AG04450 (cell line): ENCODE measurements around the gene FHIT. TPM values are rescaled to one million over a fixed set of nuclear protein-coding genes. Genes with fewer than 3 reads are reported as not detected.

Experiments used
- CTCF ChIA-PET: fragments of 300-600, 350-600 bp; formaldehyde crosslinking; extraction: SDS; loops from one replicate; lab custom pipeline; 2022; ENCODE audit warnings: antibody characterized with exemption, inconsistent platforms; lab: Charles Lee
- POLR2A ChIA-PET: fragments of 350-600 bp; formaldehyde crosslinking; extraction: SDS; loops from one replicate; lab custom pipeline; 2021; ENCODE audit warnings: antibody characterized with exemption, inconsistent platforms; lab: Yijun Ruan, JAX
- DNase-seq: peaks from one replicate; pipeline ENCODE4 v3.0.0-alpha.2; 2011; ENCODE audit warnings: low read depth, low spot score
- H3K27ac ChIP-seq: one replicate; pipeline ENCODE4 v1.5.1; 2012; ENCODE audit warnings: low read depth, low read length, control low read depth
- H3K27me3 ChIP-seq: one replicate; pipeline ENCODE4 v1.6.0; 2012; ENCODE audit warnings: low read length; ENCODE audit not compliant: control insufficient read depth, insufficient read depth
- H3K4me3 ChIP-seq: 2 replicates; pipeline ENCODE4 v1.5.1; 2011; ENCODE audit warnings: mild to moderate bottlenecking, low read depth, low read length, control low read depth
- H3K9me3 ChIP-seq: 2 replicates; pipeline ENCODE4 v1.5.1; 2012; ENCODE audit warnings: low read length; ENCODE audit not compliant: control insufficient read depth, insufficient read depth
- polyA plus RNA-seq: library from polyadenylated mRNA; depleted of rRNA; stranded (reverse); fragments of >200 nt; gene quantifications from 2 replicates; pipeline ENCODE4 v1.2.3, GENCODE V29; 2011
- TF ChIP-seq, protein P1 (sequence below): IDR thresholded peaks from 2 replicates; pipeline ENCODE4 v1.5.1; 2011; ENCODE audit warnings: low read depth, low read length, control low read depth, inconsistent platforms

Gene FHIT
- polyA plus RNA-seq, 1 experiment = 0.17 TPM

DNA sequence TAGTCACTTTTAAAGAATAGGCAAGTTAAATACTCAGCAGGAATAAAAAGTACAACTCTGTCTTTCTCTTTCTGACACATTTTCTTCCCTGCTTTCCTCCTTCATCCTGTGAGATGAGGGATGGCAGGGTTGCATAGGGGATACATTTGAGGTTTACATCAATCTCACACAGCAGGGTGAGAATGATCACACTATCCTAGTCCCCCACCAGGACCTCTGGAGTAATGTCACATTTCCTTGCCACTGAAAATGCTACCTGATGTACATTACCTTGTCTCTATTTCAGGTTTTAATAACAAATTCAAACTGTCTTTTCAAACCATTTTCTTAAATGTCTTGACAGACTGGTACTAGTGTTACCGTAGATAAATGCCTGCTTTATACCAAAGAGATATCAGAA, 816.9 kb downstream of the FHIT start:
- H3K9me3 ChIP-seq = no peaks in the 10 kb centered on the region
- TF ChIP-seq, protein P1, sequence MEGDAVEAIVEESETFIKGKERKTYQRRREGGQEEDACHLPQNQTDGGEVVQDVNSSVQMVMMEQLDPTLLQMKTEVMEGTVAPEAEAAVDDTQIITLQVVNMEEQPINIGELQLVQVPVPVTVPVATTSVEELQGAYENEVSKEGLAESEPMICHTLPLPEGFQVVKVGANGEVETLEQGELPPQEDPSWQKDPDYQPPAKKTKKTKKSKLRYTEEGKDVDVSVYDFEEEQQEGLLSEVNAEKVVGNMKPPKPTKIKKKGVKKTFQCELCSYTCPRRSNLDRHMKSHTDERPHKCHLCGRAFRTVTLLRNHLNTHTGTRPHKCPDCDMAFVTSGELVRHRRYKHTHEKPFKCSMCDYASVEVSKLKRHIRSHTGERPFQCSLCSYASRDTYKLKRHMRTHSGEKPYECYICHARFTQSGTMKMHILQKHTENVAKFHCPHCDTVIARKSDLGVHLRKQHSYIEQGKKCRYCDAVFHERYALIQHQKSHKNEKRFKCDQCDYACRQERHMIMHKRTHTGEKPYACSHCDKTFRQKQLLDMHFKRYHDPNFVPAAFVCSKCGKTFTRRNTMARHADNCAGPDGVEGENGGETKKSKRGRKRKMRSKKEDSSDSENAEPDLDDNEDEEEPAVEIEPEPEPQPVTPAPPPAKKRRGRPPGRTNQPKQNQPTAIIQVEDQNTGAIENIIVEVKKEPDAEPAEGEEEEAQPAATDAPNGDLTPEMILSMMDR = no peak
- no peaks in the 10 kb centered on the region for H3K27me3 ChIP-seq
- H3K4me3 ChIP-seq = no peak overlapping the region
- no peak overlapping the region for H3K27ac ChIP-seq
- POLR2A ChIA-PET = no interaction called here
- CTCF ChIA-PET = no interaction called here
- no peak for DNase-seq

DNA sequence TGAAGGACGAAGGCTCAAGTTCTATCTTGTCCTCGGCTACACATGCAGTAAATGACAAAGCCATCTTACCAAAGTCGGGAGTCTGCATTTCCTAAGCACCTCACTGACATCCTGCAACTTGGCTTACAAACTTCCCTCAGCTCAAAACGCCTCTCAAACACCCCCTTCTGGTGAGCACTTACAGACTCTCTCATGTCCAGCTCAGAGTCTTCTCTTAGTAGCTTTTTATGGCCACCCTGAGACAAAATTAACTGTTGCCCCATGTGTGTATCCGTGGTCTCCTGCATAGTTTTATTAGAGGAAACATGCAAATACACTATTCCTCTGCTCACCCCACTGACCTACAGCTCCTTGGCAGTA, 819.7 kb downstream of the FHIT start:
- TF ChIP-seq, protein P1 = peak; percentile 61
- no peaks in the 10 kb centered on the region for H3K27me3 ChIP-seq
- H3K27ac ChIP-seq = no peak overlapping the region
- CTCF ChIA-PET = interaction anchor here (0.9 to 1.6 kb wide), 5 partner anchors 10 to 1437 kb away, joined by 3 to 5 read pairs (median 4); no protein-coding TSS in a partner anchor
- no peak overlapping the region for H3K4me3 ChIP-seq
- POLR2A ChIA-PET = no interaction called here
- H3K9me3 ChIP-seq = no peaks in the 10 kb centered on the region
- DNase-seq = peak; percentile 4

DNA sequence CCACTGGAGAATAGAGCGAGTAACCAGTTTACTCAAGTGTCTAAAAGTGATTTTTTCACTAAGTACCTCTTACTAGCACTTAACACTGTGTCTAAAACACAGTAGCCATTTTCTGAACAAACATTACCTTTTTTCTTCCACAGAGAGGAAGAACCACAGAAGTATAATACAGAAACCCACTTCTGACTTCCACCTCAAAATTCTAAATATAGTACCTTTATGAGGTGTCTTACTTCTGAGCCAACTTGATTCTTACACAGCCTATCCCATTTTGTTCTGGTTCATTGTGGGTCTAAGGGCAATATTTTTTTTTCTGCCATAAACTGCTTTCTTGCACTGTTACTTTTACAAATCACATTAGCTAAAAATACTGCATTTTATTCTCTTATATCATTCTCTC, 821.0 kb downstream of the FHIT start:
- ChIA-PET CTCF (no interaction called here), POLR2A (no interaction called here)
- no peak for DNase-seq
- H3K4me3 ChIP-seq = no peak overlapping the region
- no peak overlapping the region for H3K27ac ChIP-seq
- no peaks in the 10 kb centered on the region for H3K27me3 ChIP-seq
- no peaks in the 10 kb centered on the region for H3K9me3 ChIP-seq
- TF ChIP-seq, protein P1 = no peak

DNA sequence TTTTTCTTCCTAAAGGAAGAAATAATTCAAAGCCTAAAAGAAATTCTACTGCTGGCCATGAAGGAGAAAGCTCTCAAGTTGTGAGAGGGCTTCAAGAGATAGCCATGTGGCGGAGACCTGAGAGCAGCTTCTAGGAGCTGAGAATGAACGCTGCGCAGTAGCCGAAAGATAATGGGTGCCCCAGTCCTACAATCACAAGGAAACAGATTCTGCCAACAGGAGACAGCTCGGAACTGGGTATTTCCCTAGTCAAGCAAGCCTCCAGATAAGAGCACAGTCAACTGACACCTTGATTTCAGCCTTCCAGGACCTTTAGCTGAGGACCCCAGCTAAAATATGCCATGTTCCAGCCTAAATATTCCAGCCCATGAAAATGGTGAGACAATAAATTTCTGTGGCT, 824.1 kb downstream of the FHIT start:
- Histone ChIP-seq H3K27ac (no peak overlapping the region), H3K9me3 (no peaks in the 10 kb centered on the region), H3K27me3 (no peaks in the 10 kb centered on the region), H3K4me3 (no peak overlapping the region)
- TF ChIP-seq, protein P1 = no peak
- POLR2A ChIA-PET = no interaction called here
- DNase-seq = no peak
- CTCF ChIA-PET = no interaction called here

DNA sequence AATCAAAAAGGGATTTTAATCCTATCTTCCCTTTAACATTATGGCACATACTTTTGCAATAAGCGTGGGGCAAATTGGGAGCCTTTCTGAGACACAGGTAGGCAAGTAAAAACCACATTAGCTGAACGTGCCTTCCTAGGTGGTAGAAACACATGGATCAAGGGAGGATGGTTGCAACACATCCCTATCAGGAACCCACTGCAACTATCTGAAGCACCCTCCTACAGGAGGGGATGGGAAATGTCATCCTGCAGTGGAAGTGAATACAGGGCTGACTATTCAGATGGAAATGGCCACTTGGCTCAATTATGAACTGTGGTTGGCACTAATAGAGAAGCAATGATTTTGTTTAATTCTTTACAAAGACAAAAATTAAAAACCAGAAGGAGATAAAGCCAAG, 826.3 kb downstream of the FHIT start:
- DNase-seq = no peak
- no peaks in the 10 kb centered on the region for H3K27me3 ChIP-seq
- H3K4me3 ChIP-seq = no peak overlapping the region
- no peaks in the 10 kb centered on the region for H3K9me3 ChIP-seq
- ChIA-PET CTCF (no interaction called here), POLR2A (no interaction called here)
- H3K27ac ChIP-seq = no peak overlapping the region
- TF ChIP-seq, protein P1 = no peak
